GM19023 (cell line): ENCODE data around the gene DPM2.

Source experiments
- ATAC-seq: cut with Tn5 transposase; IDR thresholded peaks from one replicate; pipeline ENCODE4 v1.9.1; 2021; ENCODE audit warnings: mild to moderate bottlenecking, moderate library complexity; ENCODE audit not compliant: unreplicated experiment

The DPM2 gene

GRCh38 chr9:127938298-127938690, 640 bp upstream of the DPM2 start:
- ATAC-seq = no peak

GRCh38 chr9:127937056-127937387, 632 bp downstream of the DPM2 start:
- ATAC-seq = no peak

DNA sequence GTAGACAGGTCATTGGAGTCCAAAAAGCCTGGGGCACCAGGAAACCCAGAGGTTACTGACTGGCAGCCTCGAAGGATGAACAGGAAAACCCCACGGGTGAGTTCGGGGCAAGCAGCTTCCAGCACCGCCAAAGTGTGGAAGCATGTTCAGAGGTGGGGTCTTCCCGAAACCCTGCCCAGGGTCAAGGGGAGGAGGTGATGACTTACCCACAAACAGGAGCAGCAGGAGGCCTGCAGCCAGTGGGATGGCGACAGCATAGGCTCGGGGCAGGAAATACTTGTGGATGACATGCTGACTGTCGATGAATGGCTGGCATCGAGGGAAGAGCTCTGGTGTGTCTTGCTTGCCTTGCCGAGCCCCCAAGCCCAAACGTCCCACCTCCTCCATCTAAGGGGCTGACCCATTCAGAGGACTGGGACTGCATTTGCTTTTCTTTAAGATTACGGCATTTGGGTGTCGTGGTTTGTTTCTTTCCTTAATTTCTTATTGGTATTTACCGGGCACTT, 1.3 kb downstream of the DPM2 start:
- ATAC-seq = no peak

GRCh38 chr9:127935765-127936221, 1.9 kb downstream of the DPM2 start:
- ATAC-seq = no peak

- ATAC-seq = no peak
Observed at GRCh38 chr9:127934986-127935385, 2.7 kb downstream of the DPM2 start.

- no peak for ATAC-seq
Observed at GRCh38 chr9:127934248-127934647, 3.4 kb downstream of the DPM2 start.

DNA sequence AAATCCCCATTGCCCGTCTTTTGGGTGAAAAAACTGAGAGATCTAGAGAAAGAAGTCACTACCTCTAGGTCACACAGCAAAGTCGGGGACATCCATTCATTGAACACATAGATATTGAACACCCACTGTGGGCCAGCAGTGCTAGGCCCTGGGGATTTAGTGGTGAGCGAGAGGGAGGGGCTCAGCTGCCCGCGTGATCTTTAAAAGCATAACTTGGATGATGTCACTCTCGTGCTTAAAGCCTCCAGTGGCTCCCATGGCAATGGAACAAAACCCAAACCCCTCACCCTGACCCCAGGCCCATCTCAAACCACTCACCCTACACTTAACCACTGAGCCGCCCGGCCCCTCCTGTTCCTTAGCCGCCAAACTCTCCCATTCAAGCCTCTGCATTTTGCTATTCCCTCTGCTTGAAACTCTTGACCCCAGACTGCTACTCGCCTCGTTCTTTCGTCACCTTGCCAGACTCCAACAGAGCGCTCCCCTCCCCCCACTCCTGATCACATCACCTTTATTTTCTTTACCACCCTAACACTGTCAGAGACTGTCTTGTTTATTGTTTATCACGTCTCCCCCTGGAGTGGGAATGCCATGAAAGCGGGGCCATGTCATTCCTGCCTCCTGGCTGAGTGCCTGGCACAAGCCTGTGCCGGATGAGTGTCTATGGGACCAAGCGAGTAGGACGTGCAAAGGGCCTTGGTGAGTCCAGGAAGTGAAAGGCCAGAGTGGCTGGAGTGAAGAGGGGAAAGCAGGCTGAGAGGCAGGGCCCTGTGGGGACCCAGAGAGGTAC, 6.4 kb downstream of the DPM2 start:
- peak; percentile 19 for ATAC-seq

DNA sequence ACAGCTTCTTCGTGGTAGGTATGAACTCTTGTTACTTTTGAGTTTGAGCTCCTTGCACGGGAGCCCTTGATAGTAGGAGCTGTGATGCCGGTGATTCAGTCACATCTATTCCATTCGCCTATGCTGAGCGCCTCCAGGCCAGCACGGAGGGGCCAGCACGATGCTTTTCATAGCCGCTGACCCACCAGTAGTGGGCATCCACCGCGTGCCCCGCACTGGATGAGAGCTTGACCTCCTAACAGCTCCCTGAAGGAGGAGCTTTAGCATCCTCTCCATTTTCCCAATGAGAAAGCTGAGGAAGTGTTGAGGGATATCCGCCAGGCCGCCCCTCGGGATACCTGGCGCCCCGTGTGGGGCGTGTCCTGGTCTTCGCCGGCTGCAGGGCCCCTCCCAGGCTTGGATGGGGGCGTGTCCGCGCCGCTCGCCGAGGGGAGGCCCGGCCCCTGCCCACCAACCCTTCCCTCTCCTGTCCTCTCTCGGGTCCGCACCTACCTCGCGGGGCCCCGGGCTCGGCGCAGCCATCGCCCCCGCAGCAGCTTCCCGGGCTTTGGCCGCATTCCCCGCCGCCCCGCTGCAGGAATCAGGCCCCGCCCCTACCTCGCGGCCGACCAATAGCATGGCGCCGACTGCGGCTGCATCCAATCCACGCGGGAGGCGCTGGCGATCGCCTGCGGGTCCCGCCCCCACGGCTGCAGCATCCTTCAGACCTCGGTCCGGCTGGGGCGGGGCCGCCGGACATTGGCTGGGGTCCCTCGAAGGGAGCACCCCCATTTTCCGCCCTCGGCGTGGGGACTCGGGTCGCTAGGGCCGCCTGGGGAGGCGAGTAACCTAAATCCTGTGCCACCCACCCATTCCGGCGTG, 7.2 kb downstream of the DPM2 start, which contains the start of gene PIP5KL1:
TSS of gene PIP5KL1 (minus strand) at position 547 of the 861 bp plus-strand sequence. CDS start at position 522, 25 bp downstream.
- ATAC-seq = peak; percentile 87

GRCh38 chr9:127929625-127929979, 8.1 kb downstream of the DPM2 start:
- no peak for ATAC-seq

- ATAC-seq = no peak
Observed at GRCh38 chr9:127928676-127929624, 8.7 kb downstream of the DPM2 start.

DNA sequence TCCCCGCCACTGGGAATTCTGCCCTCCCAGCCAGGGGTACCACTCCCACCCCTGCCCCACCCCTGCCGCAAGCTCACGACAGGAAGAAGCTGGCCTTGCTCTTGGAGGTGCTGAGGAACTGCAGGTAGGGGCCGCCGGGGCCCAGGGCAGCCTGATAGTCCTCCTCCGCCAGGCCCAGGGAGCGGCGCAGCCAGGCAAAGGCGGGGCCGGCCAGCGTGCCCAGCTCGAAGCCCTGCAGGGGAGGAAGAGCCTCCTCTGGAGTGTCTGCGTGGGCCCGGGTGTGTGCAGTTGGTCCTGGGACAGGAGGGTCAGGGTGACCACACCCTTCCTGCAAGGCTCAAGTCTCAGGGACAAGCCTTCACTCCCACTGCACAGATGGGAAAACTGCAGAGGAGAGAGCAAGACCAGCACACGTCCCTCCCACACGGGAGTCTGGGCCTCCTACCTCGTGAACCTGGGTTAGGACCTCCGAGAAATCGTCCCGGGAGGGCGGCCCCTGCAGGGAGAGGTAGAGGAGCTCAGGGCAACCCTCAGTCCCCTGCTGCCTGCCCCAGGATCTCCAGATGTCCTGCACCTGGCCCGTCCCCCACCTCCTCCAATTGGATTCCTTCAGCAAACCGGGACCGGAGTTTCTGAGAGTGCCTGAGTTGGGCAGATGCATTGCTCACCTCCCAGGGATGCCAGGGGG, 9.5 kb downstream of the DPM2 start:
- no peak for ATAC-seq

- no peak for ATAC-seq
Observed at GRCh38 chr9:127927201-127927987, 10.3 kb downstream of the DPM2 start.

DNA sequence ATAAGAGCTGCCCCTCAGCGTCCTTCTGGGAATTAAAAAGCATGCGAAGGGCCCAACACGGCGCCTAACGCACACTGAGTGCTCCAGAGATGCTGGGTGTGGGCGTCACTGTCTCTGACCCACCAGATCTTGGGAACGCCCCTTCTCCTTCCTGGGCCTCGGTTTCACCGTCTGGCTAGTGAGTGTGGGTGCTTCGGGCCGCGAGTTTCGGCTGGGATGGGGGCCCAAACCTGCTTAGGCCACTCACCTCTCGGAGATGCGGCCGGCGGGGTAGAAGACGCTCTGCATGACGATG, 10.8 kb downstream of the DPM2 start:
- no peak for ATAC-seq

- ATAC-seq = no peak
Observed at GRCh38 chr9:127925959-127926905, 11.4 kb downstream of the DPM2 start.

DNA sequence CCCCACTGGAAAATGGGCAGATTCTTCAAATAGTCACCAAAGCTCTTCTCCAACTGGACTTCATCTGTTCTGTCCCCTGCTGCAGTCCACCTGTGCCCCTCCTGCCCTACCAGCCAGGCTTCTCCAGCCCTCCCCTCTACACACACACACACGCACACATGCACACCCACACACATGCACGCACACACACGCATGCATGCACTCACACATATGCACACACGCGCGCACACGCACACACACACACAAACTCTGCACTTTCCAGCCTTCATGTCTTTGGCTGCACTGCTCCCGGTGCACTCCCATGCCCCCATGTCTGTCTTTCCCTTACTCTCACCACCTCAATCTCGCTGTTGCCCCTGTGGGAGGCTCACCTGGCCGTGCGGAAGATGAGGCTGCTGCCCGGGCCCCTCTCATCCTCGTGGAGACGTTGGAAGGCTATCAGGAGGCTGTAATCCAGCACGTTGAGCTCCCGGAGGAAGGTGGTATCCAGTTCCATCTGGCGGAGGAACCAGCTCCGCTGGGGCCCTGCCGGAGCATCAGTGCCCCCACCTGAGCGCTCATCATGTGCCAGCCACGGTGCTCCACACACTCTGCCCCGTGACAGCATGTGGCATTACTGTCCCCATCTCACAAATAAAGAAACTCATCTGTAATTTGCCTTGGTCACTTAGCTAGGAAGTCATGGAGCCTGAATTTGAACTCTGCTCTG, 12.8 kb downstream of the DPM2 start:
- no peak for ATAC-seq

GRCh38 chr9:127923771-127924170, 13.9 kb downstream of the DPM2 start:
- ATAC-seq = no peak

DNA sequence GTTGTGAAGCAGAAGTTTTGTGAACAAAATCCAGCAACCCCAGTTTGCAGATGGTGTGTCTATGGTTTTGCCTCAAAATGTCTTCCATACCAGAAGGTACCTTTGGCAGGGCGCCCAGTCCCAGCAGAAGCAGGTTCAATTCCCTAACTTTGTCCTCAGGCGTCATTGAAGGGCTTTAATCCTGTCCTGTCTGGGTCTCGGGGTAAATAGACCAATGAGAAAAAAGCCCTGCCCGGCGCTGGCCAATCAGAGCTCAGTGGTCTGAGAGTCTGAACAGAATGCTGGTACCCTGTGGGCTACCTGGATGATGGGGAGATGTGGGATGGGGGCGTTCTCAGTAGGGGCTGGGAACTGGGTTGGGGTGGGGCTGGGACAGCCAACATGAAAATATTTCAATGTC, 14.6 kb downstream of the DPM2 start:
- ATAC-seq = no peak

DNA sequence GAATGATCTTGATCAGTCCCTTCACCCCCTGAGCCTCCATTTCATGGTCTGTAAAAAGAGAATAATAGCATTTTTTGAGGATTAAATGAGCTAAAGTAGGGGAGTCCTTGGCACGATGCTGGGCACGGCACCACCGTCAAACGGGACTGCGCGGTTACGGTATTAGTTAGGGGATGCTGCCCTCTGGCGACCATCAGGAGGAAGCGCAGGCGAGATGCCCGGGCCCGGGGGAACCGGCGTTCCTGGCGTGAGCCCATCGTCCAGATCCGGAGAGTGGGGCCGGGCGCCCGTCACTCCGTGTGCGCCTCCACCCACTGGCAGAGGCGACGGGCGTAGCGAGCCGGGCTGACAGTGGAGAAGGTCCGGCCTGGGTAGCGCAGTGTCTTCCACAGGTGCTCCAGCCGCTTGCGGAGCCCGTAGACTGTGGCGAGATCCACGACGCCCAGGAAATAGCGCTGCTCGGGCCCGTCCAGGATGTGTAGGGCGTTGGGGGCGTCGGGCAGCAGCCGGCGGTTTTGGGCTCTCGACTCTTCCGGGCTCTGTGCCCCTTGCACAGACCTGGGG, 16.0 kb downstream of the DPM2 start:
- no peak for ATAC-seq
